GM21619 (cell line): ENCODE data around the gene TMPRSS3.

Experiments
- ATAC-seq: cut with Tn5 transposase; IDR thresholded peaks from one replicate; pipeline ENCODE4 v1.9.1; 2021; ENCODE audit not compliant: unreplicated experiment

TMPRSS3 gene

DNA sequence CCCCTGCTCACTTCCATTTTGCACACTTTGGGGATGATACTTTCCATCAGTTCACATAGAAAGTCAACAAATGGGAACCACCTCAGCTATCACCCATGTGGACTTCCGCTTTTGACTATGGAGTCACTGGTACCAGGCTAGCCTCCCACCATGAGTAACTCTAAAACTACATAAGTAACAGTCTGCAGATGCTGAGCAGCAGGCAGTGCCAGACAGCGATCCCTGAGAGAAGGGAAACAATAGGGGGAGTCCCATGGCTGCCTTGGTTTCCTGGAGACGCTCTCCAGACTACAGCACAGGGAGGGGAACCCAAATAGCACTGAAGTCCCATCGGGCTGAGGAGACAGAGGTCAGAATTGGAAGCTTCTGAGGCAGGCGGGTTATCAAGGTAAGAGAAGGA is 42.2 kb downstream of the TMPRSS3 start:
- ATAC-seq, result no peak

DNA sequence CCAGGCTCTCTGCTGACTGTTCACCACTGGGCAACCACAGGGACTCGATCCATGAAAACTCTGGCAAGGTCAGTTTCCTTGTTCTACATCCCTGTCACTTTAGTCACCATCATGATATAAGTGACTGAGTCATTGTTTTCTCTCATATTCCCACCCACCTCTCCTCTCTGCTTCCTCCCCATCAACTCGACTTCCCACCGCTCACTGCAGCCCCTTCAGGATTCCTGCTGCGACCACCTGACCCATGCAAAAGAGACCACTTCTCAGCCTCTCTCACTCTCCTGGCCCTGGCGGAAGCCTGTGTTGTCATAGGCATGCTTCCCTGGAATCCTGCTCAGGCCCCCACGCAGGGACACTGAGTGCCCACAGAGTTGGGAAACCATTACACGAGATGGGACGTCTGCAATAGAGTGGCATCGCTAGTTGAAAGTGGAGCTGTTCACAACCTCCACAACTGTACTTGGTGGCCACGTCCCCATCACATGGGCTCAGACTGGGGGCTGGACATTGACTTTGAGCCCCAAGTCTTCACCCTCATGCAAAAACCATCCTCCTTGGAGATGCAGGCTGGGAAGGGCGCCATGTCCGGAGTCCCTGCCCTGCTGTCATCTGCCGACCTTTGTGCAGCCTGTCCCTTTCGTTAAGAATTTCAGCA is 43.3 kb downstream of the TMPRSS3 start:
- no peak for ATAC-seq

DNA sequence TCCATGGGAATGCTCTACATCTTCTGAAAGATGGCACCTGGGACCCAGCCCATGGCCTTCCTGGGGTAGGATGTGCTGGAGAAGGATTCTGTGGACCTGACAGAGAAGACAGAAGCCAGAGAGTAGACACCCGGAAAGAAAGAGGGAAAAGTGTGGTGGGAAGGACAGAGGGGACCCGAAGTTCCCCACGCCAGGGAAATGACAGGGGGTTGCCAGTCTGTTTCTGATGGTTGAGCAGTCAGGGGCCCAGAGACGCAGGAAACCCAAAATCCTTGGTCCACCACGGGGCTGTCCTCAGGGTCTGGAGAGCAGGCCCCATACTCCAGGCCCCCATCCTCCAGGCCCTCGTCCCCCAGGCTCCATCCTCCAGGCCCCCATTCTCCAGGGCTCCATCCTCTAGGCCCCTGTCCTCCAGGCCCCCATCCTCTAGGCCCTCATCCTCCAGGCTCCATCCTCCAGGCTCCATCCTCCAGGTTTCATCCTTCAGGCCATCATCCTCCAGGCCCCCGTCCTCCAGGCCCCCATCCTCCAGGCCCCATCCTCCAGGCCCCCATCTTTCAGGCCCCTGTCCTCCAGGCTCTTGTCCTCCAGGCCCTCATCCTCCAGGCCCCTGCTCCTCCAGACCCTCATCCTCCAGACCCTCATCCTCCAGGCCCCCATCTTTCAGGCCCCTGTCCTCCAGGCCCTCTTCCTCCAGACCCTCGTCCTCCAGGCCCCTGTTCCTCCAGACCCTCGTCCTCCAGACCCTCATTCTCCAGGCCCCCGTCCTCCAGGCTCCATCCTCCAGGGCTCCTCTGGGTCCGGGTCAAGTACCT is 44.0 kb downstream of the TMPRSS3 start:
- ATAC-seq, result no peak

DNA sequence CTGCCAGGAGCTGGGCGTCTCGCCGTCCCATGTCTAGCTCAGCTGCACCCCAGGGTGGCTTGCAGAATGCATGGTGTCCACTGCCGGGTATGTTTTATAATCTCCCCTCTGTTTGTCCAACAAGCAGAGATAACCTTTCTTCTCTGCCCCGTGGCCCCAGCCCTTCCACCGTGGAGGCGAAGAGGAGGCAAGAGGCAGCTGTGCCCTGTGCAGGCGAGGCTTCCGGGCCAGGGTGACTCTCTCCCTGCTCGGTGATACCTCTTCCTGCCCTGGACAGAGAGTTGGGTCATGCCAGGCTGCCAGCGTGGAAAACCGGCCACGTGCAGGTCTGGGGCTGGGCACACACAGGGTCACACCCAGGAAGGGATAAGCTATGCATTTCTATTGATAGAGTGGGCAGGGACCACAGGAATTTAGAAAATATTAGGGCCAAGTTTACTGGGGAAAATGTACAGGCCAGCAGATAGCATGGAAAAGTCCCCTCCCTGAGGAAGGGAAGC is 44.9 kb downstream of the TMPRSS3 start, which contains the start of gene TFF2:
TFF2 (minus strand) TSS at position 68 of the 500 bp plus-strand sequence; CDS start at position 31, 37 bp downstream.
- ATAC-seq, result no peak

DNA sequence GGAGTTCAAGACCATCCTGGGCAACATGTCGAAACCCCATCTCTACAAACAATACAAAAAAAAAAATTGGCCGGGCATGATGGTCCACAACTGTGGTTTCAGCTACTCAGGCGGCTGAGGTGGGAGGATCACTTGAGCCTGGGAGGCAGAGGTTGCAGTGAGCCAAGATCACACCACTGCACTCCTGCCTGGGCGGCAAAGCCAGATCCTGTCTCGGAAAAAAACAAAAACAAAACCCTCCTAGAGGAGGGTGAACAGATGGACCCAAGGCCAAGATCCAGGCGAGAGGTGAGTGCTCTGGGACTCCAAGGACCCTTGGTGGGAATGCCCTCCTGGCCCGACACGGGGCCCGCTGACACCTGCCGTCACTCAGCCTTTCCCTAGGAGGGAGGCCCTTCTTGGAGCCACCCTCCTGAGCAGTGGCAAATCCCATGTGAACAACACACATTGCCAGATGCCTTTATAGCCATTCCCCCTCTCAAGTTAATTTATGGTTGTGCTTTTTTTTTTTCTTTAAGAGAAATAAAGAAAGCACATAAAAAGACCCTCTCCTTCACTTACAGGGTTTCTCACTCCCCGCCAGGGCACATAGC is 45.4 kb downstream of the TMPRSS3 start:
- ATAC-seq, result no peak

DNA sequence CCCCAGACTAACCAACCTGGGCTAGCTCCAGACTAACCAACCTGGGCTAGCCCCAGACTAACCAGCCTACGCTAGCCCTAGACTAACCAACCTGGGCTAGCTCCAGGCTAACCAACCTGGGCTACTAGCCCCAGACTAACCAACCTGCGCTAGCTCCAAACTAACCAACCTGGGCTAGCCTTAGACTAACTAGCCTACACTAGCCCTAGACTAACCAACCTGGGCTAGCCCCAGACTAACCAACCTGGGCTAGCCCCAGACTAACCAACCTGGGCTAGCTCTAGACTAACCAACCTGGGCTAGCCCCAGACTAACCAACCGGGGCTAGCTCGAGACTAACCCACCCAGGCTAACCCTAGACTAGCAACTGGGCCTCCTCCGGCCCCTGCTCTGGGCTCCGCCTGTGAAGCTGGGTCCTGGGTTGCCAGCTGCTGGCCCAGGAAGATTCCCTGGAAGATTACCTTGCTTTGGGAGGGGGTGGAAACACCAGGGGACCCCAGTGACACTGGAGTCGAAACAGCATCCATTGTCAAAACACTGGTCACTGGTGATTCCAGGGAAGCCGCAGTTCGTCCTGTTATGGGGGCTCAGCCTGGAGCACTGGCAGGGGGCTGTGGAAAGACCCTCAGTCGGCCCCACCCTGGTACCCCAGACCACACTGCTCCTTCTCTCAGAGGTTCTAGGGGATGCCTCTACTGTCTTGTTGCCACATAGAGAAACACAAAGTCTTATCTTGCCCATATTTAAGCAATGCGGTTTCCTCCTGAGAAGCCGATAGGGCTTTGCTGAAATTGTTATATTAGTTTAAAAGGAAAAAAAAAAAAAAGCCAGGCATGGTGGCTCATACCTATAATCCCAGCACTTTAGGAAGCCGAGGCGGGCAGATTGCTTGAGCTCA is 46.2 kb downstream of the TMPRSS3 start:
- no peak for ATAC-seq

DNA sequence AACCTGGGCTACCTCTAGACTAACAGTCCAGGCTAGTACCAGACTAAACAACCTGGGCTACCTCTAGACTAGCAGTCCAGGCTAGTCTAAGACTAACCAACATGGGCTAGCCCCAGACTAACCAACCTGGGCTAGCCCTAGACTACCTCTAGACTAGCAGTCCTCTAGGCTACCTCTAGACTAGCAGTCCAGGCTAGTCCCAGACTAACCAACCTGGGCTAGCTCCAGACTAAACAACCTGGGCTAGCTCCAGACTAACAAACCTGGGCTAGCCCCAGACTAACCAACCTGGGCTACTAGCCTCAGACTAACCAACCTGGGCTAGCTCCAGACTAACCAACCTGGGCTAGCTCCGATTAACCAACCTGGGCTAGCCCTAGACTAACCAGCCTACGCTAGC is 47.1 kb downstream of the TMPRSS3 start:
- ATAC-seq, result no peak

DNA sequence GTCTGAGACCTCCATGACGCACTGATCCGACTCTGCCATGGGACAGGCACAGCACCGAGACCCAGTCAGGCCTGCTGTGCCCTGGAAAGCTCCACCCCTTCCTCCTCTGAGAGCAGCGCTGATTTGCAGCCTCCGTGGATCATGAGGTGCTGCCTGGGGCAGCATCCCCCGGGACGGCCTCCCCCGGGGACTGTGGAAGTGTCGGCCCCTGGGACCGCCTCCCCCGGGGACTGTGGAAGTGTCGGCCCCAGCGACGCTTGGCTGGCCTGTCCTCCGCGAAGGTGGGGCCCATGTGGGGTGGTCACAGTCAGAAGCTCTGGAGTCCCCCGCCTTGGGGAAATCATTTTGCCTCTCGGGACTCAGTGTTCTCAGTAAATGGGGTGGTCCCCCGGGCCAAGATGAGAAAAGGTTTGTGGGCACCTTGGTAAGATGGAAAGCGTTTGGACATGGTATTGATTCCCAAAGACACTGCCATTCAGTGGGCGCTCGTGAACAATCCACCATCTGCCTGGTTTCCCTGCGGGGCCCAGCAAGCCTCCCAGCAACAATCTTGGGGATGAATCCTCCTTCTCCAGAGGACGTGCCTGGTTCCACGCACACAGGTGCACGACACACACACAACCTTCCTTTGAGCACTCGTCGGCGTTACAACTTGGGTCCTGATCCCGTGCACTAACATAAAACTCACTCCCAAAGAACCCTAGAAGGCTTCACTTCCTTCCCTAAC is 48.1 kb downstream of the TMPRSS3 start:
- ATAC-seq, result no peak

DNA sequence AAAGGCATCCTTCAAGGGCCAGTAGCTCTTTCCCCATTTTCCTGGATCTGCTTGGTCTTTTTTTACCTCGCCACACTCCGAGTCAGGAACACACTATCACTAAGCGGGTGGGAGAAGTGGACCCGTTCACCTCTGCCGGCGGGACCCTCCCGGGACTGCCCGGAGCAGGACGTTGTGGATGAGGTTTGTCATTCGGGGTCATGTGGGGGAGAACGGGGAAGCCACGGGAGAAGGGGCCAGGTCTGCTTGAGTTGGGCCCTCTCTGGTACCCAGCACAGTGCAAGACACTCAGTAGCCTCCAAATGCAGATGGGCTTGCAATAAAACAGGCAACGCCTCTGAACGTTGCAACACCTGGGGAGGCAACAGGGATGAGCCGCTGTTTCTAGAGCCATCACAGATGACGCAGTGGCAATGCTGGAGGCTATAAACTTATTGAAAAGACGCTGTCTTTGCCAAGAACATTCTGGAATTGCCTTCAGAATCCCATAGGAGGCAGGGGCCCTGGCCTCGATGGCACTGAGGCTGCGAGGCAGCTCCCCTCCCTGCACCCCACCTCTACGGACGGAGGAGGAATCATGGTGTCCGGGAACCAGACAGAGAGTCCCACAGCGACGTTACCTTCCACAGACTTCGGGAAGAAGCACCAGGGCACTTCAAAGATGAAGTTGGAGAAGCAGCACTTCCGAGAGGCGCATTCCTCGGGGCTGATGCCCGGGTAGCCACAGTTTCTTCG is 48.8 kb downstream of the TMPRSS3 start:
- no peak for ATAC-seq

DNA sequence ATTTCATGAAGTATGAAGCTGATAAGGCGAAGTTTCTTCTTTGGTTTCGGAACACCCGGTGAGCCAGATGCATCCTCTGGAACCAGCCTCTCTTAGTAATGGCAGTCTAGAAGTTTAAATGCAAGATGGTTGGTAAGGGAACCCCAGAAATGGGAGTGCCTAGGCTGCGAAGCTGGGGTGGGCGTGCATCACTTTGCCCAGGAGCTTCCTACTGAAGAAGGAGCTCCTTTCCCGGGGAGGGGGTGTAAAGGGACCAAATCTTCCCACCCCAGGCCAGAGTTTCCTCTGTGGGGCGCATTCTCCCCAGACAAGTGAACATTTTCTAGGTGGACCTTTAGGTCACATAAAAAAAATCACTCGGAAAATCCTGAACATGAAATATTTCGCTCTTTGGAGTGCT is 49.4 kb downstream of the TMPRSS3 start:
- no peak for ATAC-seq

DNA sequence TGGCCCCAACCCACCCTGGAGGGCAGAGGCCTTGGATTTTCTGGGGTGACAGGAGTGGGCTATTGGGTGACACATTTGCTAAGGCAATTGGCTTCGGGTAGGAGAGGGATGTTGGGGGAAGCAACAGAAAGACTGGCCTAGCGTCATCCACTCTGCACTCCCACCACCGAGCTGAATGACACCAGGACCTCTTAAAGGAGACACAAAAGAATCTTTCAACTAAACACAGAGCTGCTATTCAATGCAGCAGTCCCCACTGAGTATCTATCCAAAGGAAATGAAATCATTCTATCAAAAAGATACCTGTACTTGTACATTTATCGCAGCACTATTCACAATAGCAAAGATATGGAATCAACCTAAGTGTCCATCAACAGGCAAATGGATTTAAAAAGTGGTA is 51.2 kb downstream of the TMPRSS3 start:
- ATAC-seq, result no peak

DNA sequence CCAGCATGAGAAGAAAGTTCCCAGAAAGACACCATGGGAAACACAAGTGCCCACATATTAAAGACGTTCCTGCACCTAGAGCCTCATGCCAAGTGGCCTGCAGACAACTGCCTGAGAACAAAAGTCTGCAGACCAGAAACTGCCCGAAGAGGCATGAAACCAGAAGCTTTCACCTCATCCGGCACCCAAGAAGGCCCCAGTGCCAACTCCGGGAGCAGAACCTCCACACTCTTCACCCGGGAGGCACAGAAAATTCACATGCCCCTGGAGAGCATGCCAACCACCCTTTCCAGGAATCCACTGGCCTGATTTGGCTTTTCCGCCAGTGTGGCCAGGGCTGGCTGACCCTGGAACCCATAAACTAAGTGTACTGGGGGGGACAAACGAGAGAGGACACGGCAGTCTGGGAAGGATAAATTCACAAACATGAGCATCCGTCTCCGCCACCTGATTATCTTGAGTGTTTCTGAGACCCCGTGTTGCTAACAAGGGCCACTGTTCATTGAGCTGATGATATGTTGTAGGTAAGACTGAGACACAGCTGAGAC is 51.8 kb downstream of the TMPRSS3 start:
- no peak for ATAC-seq

DNA sequence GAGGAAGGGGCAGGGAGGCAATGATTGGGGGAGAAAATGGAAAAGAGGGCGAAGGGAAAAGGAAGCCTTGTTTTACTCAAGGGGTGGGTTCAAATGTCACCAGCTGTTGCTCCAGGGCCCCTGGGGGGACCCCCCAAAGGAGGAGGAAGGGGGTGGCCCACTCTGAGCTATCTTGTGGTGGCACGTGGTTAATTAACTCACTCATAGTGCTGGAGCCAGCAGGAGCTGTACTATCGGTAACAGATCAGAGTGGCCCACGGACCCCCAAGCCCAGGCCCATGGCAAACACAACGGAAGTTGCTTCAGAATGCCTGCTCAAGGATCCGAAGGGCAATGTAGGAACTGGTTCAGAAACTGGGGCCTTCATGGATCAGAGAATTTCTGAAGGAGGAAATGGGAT is 52.3 kb downstream of the TMPRSS3 start:
- ATAC-seq, result no peak

DNA sequence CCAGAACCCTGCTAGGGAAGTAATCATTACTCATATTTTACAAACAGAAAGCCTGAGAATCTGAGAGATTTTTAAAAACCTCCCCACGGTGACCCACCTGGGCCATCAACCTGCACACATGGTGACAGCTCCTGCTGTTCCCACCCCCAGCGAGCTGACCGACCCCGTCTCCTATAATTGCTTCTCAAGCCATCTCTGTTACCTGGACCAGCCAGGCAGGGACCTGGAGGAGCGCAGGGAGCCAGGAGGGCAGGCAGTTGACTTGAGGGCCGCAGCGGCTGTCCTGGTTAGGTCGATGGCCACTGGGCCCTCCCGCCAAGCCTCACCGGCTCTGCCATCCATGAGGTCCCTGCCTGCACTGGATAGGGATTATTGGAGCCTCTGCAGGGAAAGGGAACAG is 52.8 kb downstream of the TMPRSS3 start:
- ATAC-seq, result no peak

DNA sequence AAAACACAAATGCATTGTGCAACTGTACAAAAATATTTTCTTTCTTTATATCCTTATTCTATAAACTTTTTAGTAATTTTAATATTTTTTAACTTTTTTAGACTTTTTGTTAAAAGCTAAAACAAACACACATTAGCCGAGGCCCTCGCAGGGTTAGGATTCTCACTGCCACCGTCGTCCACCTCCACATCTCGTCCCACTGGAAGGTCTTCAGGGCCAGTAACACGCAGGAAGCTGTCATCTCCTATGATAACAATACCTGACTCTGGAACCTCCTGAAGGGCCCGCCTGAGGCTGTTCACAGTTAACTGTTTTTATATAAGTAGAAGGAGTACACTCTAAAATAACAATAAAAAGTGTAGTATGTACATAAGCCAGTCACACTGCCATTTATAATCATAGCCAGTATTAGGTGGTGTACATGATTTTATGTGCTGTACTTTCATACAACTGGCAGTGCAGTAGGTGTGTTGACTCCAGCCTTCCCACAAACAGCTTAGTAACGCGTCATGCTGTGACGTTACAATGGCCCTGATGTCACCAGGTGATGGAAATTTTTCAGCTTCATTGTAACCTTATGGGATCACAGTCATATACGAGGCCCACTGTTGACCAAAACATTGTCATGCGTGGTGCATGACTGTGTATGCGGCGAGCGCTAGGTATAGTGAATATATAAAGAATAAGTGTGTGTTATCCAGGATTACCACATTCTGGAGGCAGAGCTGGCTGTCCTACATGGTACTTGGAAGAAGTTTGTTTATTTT is 53.9 kb downstream of the TMPRSS3 start:
- ATAC-seq, result no peak

DNA sequence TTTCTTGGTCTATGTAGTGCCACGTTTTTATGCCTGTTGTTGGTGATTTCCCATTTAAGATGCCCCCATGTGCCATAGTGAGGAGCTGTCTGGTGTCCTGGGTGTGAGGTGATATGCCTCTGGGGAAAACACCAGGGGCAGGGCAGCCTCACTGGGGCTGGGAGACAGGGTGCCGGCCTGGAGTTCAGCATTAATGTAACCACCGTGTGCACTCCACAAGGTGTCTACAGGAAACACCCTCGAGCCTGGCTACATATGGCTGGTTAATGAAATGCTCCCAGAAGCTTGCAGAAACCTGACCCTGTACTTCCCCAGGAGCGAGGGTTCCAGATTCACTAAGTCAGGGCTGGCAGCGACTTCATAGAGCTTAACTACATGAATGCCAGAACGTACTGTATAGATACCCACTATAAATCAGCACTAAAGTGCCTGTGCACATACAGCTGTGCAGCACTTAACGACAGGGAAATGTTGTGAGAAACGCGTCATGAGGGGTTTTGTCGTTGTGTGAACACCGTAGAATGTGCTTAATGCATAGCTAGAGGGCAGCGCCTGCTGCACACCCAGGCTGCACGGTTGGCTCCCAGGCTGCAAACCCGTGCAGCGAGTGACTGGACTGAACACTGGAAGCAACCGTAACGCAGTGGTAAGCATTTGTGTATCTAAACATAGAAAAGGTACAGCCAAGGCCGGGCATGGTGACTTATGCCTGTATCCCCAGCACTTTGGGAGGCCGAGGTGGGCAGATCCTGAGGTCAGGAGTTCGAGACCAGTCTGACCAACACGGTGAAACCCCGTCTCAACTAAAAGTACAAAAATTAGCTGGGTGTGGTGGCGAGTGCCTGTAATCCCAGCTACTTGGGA is 55.4 kb downstream of the TMPRSS3 start:
- ATAC-seq, result no peak
